SK-MEL-5 (cell line): ENCODE results near the gene PLXNA4. TPM values are rescaled to one million over a fixed set of nuclear protein-coding genes. Genes with fewer than 3 reads are reported as not detected.

Experiments
- DNase-seq: peaks from one replicate; pipeline ENCODE4 v3.0.0-alpha.2; 2016; ENCODE audit warnings: low read depth, low spot score
- in situ Hi-C: cut with HindIII; loops from 2 replicates; pipeline ENCODE4 v1.10.0; 2016; ENCODE audit warnings: low sequenced_read_pairs, high pct_unique_total_duplicates, low pct_unique_long_range_greater_than_20kb
- total RNA-seq: library from RNA; depleted of rRNA; stranded (reverse); fragments of >200 nt; shearing (Covaris generic); gene quantifications from 2 replicates; pipeline ENCODE4 v1.2.3, GENCODE V29; 2014

Gene PLXNA4
- total RNA-seq, 1 experiment from 2014 or later: 0.18 TPM

DNA sequence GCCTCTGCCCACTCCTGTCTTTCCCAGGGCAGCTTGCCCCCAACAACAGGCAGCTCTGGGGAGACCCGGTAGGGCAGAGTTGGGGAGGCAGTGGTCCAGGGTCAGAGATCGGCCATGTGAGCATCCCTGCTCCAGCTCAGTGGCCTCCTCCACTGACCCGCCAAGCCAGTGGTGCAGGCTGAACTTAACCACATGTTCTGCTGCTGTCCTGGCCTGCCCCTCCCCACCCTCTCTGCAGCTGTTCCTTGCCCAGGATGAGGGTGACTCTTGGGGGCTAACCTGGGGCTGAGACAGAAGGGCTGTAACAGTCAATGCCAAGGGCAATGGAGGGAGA, 349.3 kb downstream of the PLXNA4 start:
- DNase-seq: no peak
- in situ Hi-C loops: no loop called here

DNA sequence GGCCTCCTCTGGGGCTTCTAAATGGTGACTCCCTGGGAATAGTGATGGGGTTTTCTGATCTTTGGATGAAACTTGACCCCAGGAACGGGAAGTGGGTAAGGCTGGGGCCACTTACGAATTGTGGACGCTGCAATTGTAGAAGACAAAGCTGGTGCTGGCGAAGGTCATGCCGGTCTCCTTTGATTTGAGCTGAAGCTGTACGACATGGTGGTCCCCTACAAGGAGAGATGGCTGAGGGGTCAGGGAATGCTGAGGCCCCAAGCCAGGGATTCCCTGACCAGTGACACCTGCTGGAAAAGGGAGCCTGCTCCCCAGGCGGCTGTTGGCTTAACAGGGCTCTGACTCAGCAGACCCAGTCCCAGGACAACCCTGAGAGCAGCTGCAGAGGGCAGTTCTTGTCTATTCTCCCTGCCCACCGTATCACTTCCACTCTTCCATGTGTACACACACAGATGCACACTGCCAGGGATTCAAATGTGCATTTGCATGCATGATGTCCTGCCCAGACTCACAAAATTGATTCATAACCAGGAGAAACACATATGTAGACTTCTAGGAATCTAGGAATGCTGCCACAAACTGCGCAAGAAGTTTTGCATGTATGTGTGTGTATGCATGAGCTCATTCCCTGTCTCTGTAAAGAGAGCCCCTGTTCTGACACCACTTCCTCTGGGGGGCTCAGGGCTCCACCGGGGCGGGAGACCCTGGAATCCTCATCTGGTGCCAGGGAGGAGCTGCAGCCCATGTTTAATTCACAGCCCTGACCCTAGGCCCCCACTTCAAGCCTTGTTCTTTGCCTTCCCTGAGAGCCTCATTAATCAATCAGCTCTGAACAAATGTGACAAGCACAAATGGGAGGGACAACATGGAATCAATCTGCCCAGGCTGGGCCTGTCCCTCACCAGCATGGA, 350.0 kb downstream of the PLXNA4 start:
- DNase-seq: no peak
- in situ Hi-C loops: no loop called here

DNA sequence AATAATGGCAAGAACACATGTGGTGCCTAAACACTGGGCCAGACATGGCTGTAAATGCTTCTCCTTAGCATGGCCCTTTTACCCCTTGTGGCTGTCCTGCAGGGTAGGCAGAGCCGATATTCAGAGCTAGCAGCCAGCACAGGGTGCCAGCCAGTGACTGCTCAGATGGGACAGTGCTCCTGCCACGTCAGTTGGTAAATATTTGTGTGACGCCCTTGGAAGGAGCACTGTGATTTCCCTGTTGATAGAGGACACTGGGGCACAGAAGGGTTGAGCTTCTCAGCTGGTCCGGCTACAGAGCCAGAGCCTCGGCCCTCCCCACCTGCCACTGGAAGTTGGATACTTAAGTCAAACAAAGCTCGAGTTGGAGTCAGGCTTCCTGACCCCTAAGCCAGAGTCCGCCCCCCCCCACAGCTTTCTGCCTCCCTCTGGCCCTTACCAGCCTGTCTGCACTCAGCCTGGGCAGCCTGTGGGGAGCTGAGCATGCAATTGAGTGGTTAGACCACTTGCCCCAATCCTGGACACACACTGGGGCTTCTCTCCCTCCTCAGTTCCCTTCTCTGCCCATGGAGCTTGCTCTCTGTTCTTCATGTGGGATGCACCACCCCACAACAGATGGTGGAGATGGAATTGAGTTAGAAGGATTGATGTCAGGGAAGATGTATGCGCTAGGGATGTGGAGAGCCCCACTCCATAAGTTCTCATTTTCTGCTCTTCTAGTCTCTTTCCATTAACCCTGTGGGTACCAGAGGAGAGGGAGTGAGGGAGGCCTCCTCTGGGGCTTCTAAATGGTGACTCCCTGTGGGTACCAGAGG, 350.8 kb downstream of the PLXNA4 start:
- no peak for DNase-seq
- in situ Hi-C loops: no loop called here

DNA sequence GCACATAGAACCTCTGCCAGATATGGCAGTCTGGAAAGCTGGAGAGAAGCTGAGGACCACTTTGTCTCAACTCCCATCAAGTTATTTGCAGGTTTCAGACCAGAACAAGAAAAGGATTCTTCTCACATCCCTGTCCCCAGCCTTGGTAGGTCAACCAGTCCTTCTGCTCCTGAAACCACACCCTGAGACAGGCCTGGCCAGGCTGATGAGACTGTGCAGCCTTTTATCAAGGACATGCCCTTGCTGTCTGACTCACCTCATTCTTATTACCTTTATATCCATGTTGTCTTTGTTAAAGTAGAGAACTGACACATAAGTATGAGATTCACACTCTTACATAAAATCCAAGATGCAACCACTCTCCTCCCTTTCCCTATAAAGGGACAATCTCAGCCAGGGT, 354.9 kb downstream of the PLXNA4 start:
- in situ Hi-C loops: no loop called here
- no peak for DNase-seq

DNA sequence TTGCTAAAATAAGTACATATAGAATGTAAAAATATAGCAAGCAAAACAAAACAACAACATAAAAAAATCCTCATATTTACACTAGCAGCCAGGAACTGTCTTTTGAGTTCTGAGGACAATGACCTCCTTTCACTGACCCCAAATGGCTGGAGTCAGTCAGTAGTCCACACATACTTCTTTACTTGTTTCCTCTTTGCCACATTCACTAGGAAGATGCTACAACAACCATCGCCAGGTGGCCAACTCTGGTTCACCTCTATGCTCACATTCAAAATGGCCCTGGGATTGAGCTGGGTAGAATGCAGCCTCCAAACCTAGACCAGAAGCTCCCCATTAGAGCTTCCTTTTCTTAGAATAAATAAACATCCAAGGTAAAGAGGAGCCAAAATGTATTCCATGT, 356.2 kb downstream of the PLXNA4 start:
- no peak for DNase-seq
- in situ Hi-C loops: no loop called here

DNA sequence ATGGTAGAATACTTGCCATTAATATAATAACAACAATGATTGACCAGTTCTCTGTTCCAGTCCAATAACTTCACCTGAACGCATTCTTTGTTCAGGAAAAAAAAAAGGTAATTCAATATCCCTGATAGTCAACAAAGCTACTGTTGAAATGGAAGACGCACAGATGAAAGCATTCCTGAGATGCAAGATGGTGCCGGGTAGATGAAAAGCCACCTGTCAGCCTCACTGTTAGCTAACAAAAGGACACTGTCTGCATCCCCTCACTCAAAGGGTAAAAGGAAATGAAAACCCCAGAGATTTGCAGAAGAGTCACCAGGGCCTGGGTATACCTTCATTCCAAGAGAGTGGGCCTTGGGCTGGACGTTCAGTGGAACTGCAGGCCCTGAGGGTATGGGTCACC, 357.4 kb downstream of the PLXNA4 start:
- in situ Hi-C loops: no loop called here
- DNase-seq: no peak

DNA sequence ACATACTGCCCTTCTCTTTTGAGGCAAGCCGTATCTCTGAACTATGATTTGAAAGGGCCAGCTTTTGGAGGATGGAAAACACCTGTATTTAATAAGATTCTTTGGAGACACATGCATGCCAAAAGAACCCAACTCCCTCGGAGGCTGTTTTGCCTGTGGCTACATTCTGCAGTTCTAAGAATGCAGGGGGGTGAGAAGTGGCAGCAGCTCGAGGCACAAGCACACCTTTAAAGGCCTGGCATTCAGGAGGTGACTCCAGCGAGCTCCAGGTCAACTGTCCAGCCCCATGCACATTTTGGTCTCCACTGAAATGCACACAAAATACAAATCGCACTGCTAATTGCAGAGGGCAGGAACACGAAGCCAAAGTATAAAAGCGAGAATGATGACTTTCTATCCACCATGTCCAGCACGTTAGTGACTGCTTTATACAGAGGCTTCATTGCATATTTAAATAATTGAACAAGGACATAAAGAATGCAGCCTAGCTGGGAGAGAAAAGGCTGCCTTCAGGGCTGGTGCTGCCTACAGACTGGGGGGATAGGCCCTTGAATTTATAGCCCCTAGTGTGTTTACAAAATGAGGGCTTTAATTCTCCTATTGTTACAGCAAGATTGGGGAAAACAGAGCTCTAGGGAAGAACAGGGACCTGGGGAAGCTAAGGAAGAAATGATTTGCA, 359.3 kb downstream of the PLXNA4 start:
- no peak for DNase-seq
- in situ Hi-C loops: no loop called here

DNA sequence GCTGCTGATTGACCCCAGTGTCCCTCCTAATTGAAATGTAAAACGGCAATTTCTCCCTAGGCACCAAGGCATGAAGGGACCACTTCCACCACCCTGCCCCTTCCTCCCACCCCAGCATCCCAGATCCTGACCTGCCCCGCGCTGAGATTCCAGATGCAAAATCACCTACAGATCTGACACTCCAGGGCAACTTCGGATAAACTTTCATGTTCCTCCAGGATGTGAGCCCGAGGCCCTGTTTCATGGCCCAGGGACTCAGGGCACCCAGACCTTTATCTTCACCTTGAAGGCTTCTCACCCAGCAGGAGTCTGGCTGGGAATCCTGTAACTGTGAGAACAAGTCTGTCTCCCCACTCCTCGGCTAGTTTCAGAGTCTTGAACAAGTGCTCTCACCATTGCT, 361.8 kb downstream of the PLXNA4 start:
- in situ Hi-C loops: no loop called here
- no peak for DNase-seq

DNA sequence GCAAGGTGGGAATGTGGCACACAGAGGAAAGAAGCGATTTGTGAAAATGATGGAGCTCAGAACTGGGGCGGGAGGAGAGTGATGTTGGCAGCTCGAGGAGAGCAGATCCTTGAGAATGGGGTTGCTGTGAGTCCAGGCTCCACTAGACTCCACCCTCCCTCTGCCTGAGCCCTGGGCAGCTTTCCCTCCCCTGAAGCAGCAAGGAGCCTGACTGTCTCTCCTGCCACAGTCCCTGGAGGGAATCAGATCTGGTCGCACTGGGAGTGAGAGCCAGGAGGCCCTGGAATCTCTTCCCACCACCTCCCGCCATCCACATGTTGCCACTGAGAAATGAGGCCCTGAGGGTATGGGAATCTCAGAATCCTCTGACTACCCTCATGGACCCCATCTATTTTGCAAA, 362.7 kb downstream of the PLXNA4 start:
- DNase-seq: no peak
- in situ Hi-C loops: no loop called here

DNA sequence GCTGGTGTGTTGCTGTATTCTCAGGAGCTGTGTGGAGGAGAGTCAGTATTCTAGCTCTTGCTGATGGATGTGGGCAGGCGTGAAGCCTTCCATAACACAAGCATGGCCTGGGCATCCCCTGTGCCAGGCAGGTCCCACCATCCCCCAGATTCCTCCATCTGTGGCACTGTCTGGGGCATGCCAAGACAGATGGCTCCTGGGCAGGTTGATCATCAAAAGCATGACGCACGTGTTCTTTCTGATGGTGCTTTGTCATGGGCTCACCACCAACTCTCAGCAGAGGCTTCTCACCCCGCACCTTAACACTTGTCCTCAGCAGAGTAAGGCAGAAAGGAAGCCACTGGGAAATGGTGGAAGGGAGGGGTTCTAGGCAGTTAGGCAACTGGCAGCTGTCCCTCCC, 364.3 kb downstream of the PLXNA4 start:
- in situ Hi-C loops: no loop called here

DNA sequence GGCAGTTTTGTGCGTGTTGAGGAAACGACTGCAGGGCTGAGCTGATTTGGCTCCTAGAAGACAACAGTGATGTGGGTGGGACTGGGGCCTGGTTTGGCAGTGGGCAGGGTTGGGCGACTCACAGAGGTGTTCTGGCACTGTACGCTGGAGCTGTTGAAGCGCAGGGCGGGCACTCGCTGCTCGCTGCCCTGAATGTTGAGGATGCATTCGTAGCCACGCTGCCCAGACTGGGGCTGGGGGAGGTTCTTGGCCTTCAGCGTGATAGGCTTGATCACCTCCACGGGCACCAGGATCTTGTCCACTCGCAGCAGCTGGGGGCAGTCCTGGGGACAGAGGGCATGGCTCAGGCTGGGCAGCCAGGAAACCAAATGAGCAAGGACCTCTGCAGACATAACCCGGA, 365.4 kb downstream of the PLXNA4 start:
- no peak for DNase-seq
- in situ Hi-C loops: no loop called here

More for the DNA sequence above, 364.3 kb downstream of the PLXNA4 start:
- no peak for DNase-seq

DNA sequence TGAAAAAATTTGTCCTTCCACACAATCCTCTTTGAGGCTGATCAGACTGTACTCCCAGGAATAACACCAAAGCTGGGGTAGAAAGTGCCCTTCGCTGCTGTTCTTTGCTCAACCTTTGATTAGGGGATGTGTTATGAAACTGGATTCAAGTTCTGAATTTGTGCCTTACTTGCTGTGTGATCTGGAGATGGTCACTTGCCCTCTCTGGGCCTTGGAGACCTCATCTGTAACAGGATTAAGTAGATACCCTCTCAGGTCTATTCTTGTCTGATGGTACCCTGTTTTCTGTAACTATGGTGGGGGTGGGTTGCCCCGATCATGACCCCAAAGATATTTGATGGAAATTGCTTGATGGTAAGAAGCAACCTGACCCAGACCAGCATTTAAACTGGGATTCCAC, 368.5 kb downstream of the PLXNA4 start:
- no peak for DNase-seq
- in situ Hi-C loops: no loop called here

DNA sequence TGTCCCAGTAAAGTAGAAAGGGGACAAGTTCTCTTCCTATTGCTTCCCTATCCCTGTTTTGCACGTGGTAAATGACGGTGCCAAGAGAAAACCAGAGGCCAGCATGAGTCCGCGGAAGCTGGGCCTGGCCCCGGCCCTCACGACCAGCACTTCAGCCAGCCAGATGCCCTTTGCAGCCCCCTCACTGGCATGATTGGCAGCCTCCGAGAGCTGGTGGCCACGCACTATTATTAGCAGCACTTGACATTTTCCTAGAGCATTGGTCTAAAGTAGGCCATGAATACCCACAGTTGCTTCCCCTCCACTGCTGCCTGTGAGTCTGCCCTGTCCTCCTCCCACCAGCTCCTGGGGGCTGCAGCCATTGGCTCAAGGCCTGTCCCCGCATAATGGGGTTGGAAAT, 369.1 kb downstream of the PLXNA4 start:
- DNase-seq: no peak
- in situ Hi-C loops: no loop called here

DNA sequence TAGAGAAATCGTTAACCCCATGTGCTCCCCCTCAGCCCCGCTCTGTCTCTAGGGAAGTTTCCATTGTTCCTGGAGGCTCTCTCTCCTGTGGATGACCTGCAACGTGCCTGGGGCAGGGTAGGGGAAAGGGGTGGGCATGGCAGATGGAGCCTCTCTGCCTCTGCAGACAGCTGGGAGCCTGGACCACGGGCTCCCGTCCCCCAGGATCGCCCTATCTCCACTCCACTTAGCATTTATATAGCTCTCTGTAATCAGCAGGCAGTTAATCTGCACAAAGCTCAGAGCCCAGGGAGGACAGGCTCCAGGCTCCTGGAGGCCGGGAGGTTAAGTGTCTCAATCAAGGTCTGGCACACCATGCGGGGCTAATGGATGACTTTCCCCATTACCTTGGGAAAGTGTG, 369.7 kb downstream of the PLXNA4 start:
- no peak for DNase-seq
- in situ Hi-C loops: no loop called here

DNA sequence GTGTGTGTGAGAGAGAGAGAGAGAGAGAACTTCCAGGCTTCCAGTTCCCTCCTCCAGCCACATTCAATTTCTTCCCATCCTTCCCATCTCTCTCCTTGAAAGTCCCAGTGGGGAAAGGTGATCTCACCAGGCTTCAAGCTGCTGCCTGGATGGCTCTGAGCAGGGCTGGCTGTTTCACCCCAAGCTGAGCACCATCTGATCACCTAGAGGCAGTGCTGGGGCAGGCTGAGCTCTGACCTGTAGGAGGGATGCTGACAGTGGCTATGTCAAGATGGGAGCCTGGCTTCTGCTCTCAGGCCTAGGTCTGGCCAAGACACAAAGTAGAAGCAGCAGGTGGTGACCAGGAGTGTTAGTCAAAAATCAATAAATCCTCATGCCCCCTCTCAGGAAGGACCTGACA, 370.8 kb downstream of the PLXNA4 start:
- in situ Hi-C loops: no loop called here
- DNase-seq: no peak

DNA sequence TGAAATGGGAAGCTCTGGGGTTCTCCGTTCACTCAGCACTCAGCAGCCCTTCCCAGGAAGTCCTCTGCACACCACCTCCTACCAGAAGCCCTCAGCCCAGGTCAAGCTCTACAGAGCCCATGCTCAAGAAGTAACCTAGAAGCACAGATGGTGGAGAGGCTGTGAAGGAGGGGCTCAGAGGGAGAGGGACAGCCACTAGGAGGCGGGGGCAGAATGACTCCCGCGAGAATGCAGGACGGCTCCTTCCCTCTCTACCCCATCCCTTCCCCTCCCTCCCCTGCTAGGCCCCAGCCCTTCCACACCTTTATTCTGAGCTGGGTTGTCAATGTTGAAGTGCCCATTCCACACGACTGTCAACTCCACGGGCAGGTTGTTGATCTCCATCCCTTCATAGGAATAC, 373.2 kb downstream of the PLXNA4 start:
- no peak for DNase-seq
- in situ Hi-C loops: no loop called here

DNA sequence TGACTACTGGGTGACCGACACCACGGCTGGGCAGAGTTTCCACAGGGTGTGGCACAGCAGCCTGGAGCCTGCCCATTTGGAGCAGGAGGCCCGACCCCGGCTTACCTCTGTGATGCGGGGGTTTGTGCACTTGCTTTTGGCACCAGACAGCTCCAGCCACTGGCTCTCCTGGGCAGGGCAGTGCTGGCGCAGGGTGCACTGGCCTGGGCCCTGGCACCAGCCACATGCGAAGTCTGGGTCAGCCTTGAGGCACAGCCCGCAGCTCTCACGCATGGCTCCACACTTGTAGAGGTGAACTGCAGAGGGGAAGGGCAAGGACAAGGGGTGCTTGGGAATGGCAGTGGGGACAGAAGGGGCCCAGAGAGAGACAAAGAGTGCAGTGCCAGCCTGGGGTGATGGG, 373.7 kb downstream of the PLXNA4 start:
- no peak for DNase-seq
- in situ Hi-C loops: no loop called here

DNA sequence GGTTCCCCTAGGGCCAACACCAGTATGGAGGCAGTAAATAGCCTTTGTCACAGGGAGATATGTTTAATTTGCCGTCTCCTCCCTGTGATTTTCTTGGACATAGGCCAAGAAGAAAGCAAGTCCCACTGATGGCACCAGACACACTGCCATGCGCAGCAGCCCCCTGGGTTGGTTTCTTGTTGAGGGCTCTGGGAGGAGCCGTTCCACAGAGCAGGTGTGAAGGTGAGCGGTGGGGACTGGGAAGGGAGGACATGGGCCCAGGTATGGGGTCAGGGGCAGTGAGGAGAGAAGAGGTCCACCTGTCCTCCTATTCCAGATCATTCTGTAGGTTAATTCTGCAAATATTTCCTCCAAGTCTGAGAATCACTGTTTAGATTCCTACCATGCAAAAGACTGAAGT, 376.1 kb downstream of the PLXNA4 start:
- no peak for DNase-seq
- in situ Hi-C loops: no loop called here
